HG03457 (cell line): ENCODE results near the gene PEX13.

ENCODE experiments used
- ATAC-seq: cut with Tn5 transposase; IDR thresholded peaks from one replicate; pipeline ENCODE4 v1.9.1; 2021; ENCODE audit warnings: moderate number of reproducible peaks; ENCODE audit not compliant: unreplicated experiment

The PEX13 gene

DNA sequence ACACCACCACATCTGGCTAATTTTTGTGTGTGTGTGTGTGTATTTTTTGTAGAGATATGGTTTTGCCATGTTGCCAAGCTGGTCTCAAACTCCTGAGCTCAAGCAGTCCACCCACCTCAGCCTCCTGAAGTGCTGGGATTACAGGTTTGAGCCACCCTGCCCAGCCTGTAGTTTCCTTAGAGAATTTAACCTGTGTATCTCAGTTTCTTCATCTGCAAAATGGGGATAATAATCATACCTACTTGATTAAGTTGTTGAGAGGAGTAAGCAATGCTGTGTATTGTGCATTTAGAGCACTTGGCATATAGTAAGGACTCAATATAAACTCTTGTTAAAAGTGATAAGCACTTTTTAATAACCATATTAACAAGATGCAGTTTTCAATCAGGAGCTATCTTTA is 41.9 kb downstream of the PEX13 start:
- no peak for ATAC-seq

DNA sequence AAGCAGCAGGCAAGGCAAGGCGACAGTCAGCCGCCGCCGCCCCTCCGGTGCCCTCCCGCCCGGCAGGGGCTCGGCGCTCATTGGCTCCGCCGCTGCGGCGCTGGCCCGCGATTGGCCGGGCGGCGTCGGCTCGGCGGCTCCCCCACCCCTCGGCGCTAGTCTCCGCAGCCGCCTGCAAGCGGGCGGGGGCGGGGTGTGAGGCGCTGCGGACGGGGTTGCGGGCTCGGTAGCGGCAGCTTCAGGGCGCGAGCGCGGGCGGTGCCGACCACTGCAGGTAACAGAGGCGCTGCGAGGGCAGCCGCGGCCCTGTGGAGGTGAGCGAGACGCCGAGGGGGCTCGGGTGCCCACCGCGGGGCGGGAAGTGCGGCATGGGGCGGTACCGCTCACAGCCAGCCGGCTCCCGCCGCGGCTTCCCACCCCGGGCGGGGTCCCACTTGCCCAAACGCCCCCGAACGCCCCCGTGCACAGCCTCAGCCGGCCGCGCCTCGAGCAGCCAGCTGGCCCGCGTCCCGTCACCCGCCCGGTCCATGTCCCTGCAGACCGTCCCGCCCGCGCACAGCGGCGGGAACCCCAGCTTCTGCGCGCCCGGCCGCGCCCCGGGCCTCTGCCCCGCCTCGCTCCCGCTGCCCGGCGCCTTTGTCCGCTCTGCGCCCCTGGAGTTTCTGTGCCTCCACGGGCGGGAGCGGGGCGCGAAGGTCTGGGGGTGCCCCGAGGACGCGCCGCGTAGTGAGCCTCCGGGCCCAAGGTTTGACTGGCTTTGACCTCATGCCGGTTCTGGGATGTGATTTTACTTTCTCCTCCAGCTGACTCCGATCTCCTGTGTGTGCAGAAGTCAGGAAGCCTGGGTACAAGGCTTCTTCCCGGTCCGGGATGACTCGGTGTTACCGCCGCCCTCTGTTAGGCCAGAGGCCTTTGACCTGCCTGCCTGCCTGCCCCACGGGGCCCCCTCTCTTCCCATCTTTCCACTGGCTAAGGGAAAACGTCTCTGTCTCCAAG is 48.5 kb downstream of the PEX13 start, which contains the start of gene SANBR:
Gene SANBR, plus strand, starts transcription at position 158 of the 996 bp plus-strand sequence. CDS start 4,480 bp downstream, outside the sequence.
- ATAC-seq = peak; percentile 91

DNA sequence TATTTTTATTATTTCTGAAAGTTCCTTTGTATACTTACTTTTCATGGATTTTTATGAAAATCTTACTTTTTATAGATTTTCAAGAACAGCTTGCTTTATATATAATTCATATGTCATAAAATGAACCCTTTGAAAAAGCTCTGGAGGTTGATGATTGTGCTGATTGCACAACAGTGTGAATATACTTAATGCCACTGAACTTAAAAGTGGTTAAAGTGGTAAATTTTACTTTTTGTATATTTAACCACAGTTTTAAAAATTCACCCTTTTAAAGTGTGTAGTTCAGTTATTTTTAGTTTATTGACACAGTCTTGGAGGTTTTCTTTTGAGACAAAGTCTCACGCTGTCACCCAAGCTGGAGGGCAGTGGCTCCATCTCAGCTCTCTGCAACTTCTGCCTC is 56.6 kb downstream of the PEX13 start:
- ATAC-seq = no peak

DNA sequence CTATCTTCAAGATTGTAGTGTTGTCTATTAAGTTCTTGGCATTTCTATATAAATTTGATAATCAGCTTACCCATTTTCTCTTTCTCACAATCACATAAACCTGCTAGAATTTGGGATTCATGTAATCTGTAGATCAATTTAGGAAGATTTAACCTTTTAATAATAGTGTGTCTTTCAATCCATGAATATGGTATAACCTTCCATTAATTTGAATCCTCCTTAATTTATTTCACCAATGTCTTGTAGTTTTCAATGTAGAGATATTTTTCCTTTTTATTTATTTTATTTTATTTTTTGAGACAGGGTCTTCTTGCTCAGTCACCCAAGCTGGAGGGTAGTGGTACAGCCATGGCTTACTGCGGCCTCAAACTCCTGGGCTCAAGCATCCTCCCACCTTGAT is 68.4 kb downstream of the PEX13 start:
- no peak for ATAC-seq

DNA sequence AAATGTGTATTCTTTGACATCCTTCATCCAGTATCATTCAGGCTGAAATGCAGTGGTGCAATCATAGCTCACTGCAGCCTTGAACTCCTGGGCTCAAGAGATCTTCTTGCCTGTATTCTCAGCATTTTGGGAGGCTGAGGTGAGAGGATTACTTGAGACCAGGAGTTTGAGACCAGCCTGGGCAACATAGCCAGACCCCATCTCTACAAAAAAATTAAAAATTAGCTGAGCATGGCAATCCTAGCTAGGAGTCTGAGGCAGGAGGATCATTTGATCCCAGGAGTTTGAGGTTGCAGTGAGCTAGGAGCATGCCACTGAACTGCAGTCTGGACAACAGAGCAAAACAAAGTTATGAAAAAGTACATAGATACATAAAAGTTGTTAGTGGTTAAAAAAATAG is 72.3 kb downstream of the PEX13 start:
- ATAC-seq = no peak

DNA sequence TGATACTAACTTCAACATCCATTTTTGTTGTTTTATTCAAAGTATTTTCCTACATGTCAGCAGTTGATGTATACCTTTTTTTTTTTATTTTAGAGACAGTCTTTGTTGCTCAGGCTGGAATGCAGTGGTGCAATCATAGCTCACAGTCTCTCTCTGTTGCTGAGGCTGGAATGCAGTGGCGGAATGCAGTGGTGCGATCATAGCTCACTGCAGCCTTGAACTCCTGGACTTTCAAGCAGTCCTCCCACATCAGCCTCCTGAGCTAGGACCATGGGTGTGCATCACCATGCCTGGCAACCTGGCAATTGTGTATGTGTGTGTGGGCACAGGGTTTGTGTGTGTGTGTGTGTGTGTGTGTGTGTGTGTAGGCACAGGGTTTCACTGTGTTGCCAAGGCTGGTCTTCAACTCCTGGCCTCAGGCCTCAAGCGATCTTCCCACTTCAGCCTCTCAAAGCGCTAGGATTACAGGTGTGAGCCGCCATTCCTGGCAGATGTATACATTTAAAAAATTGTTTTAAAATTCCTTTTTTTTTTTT is 72.9 kb downstream of the PEX13 start:
- no peak for ATAC-seq

DNA sequence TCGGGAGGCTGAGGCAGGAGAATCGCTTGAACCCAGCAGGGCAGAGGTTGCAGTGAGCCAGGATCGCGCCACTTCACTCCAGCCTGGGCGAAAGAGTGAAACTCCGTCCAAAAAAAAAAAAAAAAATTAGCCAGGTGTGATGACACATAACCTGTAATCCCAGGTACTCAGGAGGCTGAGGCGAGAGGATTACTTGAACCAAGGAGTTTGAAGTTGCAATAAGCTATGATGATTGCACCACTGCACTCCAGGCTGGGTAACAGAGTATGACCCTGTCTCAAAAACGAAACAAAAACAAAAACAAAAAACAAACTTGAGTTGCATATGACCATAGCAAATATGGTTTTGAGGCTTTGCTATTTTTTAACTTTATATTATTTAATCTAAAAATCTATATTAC is 74.0 kb downstream of the PEX13 start:
- no peak for ATAC-seq

DNA sequence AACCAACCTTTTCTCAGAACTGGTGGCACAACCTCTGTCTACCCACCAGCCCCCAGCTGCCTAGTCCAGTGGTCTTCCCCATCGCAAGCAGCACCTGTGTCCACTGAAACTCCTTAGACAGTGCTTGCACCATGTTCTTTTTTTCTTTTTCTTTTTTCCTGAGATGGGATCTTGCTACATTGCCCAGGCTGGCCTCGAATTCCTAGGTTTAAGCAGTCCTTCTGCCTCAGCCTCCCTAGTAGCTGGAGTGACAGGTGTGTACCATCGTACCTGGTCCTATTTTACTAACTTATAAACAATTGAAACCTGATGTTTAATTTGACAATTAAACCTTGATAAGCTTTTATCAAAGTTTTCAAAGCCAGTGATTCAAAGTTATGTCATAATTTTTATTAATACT is 78.9 kb downstream of the PEX13 start:
- no peak for ATAC-seq

DNA sequence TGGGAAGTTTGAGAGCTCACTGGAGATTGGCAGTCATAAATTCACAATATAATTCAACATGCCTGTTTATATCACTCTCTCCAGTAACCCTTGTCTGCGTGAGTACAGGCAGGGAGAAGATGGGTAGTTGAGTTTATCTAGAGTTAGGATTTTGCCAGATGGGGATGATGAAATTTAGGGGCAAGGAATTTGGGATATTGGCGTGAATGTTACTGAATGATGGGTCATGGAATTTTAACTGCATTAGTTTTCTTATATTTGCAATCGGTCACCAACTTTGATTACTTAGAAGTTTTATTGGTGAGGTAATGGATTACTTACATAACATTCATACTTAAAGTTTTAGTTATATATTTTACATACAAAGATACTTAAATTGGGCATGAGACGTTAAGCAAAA is 83.3 kb downstream of the PEX13 start:
- ATAC-seq = no peak
